SK-N-DZ (cell line): ENCODE measurements around the gene CELF1.
A peak's percentile ranks its signal among the peaks of the same experiment; 100 is the strongest.
"Not testable (repeated sequence)": the region's sequence is repeated elsewhere in the genome, so short reads cannot be mapped to it uniquely, and the experiment has no call there.

ENCODE experiments used
- DNase-seq: peaks from one replicate; pipeline ENCODE4 v3.0.0-alpha.2; 2015; ENCODE audit warnings: low spot score

The CELF1 gene

DNA sequence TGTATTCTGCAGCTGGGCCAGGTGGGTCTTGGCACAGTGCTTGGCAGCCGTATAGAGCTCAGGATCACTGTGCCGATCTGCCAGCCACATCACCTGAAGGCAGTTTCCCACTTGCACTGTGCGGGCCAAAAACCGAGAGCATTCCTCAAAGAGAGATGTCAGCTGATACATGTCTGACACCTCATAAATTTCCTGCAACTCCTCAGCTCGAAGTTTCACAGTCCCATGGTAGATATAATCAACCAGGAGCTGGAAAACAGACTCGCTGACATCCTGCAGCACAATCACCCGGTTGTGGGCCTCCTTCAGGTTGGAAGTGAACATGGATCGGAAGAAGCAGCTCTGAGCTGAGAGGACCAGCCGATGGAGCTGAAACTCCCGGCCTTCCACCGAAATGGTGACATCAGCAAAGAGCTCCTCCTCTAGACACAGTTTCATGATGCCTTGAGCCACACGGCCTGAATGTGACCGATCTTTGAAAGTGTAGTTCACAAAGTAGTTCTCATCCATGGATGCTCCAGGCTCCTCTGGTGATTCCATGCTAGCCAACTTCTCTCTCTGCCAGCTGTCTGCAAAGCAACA lies 24.6 kb upstream of the CELF1 start:
- no peak for DNase-seq

DNA sequence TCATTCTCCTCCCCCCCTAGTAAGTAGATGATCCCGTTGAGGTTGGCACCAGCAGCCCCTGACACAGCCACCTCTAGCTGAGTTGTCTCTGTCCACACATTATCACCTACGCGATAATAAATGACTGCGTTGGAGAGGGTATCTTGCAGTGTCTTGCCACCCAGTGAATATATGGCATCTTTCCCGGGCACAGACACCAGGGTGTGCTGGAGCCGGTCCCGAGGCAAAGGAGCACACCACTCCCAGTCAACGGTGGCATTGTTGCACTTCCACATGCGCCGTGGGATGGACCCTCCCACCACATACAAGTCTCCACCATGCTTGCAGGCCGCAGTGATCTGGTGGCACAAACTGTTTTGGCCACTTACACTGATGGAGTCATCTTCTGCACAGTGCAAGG lies 20.4 kb upstream of the CELF1 start:
- DNase-seq = no peak

DNA sequence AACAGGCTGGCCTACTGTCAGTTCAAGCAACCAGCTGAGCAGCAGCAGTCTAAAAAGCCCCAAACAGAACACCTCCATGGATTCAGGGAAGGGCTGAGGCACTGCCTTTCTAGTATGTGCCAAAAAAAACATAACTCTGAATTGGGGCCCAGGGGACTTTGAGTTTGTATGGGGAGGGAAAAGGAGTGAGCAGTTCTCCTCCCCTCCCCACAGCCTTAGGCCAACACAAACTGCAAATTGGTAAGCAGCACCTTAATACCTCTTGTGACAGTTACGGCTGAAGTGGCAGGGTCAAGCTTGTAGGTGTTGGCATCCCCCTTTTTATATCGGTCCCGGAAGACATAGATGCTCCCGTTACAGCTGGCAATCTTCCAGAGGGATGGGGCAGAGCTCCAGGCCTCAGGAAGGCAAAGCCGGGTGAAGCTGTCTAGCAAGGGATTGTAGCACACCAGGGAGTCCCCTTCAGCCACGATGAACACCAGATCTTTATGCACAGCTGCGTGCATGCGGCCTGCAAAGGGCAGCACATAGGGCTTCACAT lies 19.9 kb upstream of the CELF1 start:
- no peak for DNase-seq

DNA sequence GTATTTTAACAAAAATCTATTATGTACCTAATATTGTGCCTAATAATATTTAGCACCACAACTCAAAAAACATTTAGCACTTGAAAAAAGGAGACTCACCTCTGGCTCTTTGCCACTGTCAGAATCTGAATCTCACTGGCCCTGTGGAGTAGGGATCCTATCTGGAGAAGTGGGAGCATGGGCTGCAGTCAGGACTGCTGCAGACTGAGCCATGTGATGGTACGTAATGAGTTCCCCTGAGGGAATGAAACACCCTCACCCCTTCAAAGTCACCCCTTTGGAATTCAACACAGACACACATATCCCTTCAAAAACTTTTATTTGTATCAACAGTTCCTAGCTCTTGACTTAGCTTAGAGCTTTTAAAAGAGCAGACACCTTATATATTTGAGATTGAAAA lies 19.0 kb upstream of the CELF1 start:
- DNase-seq = no peak

DNA sequence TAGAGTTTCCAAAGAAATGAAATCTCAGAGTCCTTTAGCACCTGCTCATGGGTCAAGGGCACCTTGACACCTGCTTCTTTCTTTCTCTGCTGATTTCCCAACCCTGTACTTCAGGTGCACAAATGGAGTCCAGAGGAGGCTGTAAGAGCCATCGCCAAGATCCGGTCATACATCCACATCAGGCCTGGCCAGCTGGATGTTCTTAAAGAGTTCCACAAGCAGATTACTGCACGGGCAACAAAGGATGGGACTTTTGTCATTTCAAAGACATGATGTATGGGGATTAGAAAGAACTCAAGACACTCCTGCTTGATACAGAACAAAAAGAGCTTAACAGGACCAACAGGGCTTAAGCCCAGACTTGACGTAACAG lies 18.4 kb upstream of the CELF1 start:
- no peak for DNase-seq

DNA sequence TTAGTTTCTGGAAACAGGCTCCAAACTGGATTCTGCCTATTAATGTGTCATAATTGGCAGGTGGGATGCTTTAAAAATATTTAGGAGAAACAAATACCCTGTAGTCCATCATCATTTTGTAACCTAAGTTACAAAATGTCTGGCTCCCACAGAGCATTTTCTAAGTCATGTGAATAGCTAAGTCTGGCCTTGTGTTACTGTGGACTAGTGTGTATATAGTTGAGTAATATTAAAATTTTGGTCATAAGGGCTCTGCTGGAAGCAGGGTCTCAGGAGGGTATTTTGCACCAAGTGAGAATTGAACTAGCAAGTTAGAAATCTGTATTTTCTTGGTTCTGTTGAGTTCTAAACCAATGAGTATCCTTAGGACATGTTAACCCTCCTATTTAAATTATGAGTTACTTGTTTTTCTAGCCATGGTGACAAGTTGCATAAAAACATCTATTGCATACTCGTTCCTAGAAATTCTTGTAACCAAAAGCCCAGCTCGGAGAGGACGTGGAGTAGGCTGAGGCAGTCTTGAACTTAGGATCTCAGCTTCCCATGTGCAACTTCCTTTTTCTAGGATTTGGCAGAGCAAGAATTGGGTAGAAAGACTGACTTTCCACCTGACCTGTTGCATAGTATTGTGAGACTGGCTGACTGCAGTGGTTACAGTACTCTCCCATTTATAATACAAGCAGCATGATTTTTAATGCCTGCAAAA lies 17.9 kb upstream of the CELF1 start:
- DNase-seq = no peak

DNA sequence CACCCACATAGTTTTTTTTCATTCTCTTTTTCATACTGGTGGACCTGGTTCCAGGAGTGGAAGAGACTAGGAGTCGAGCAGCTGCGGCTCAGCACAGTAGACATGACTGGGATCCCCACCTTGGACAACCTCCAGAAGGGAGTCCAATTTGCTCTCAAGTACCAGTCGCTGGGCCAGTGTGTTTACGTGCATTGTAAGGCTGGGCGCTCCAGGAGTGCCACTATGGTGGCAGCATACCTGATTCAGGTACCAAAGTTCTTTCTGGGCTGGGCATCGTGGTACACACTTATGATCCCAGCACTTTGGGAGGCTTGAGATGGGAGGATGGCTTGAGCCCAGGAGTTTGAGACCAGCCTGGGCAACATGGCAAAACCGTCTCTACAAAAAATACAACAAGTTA lies 16.7 kb upstream of the CELF1 start:
- DNase-seq = no peak

DNA sequence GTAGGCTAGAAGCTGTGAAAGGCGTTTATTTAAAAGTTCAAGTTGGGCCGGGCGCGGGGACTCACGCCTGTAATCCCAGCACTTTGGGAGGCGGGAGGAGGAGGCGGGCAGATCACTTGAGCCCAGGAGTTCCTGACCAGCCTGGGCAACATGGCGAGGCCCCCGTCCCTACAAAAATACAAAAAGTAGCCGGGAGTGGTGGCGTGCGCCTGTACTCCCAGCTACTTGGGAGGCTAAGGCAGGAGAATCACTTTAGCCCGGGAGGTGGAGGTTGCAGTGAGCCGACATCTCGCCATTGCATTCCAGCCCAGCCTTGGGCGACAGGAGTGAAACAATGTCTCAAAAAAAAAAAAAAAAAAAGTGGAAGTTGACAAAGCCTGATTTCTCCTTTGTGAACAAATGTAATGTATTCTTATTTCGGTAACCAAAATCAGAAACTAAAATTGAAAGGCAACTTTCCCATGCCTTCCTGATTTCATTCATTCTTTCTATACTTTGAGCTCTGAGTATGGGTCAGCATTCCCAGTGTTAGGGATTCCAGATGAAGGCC lies 13.3 kb upstream of the CELF1 start:
- no peak for DNase-seq

DNA sequence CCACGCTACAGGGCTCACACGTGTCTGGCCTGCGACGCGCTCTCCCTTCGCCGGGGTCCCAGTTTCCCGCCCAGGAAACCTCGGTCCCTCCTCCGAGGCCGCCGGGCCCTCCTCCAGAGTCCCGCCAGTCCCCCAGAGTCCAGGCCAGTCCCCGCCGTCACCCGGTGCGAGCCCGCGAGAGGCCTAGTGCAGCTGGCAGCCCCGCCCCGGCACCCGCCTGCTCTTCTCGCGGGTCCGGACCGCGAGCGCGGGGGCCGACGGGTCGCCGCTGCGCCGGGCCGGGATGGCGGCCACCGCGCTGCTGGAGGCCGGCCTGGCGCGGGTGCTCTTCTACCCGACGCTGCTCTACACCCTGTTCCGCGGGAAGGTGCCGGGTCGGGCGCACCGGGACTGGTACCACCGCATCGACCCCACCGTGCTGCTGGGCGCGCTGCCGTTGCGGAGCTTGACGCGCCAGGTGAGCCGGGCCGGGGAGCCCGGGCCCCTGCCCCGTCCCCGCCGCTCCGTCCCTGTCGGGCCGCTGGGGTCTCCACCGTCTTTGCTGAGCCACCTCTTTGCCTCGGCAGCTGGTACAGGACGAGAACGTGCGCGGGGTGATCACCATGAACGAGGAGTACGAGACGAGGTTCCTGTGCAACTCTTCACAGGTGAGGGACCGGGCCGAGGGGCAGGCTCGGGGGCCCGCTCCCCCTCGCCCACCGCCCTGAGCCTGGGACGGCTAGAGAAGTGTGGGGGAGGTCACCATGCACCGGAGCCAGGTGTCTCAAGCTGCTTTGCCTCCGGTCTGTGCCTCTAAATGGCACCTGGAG lies 12.6 kb upstream of the CELF1 start, which contains the start of gene PTPMT1:
Gene PTPMT1 (plus strand): TSS at position 260 of the 809 bp plus-strand sequence. CDS start 24 bp downstream, at position 284.
- peak; percentile 59 for DNase-seq

DNA sequence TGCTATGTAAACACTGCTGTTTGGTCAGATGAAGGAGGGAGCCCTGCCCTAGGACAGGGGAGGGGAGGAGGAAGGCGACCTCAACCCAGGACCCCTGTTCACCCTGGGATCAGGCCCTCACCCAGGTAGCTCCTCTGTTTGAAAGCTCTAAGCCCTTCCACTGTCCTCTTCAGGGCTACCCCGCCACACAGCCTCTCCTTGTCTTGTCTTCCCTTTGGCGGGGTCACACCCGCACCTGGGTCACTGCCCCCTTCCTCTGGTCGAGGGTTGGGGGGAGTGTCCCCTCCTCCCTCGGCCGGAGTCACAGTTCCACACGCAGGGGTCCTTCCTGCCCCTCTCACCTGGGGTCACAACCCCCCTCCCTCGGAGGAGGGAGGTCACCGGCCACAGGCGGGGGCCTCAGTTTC lies 12.0 kb upstream of the CELF1 start:
- no peak for DNase-seq

DNA sequence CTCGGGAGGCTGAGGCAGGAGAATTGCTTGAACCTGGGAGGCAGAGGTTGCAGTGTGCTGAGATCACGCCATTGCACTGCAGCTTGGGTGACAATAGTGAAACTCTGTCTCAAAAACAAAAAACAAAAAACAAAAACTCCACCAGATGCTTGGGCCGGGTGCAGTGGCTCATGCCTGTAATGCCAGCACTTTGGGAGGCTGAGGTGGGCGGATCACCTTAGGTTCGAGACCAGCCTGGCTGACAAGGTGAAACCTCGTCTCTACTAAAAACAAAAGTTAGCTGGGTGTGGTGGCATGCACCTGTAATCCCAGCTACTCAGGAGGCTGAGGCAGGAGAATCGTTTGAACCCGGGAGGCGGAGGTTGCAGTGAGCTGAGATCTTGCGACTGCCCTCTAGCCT lies 11.4 kb upstream of the CELF1 start:
- not testable (repeated sequence) for DNase-seq

DNA sequence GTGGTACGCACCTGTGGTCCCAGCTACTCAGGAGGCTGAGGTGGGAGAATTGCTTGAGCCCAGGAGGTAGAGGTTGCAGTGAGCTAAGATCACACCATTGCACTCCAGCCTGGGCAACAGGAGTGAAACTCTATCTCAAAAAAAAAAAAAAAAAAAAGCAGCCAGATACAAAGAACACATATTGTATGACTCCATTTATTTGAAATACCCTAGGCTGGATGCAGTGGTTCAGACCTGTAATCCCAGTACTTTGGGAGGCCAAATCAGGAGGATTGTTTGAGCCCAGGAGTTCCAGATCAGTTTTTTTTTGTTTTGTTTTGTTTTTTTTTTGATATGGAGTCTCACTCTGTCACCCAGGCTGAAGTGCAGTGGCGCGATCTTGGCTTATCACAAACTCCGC lies 9.5 kb upstream of the CELF1 start:
- not testable (repeated sequence) for DNase-seq

DNA sequence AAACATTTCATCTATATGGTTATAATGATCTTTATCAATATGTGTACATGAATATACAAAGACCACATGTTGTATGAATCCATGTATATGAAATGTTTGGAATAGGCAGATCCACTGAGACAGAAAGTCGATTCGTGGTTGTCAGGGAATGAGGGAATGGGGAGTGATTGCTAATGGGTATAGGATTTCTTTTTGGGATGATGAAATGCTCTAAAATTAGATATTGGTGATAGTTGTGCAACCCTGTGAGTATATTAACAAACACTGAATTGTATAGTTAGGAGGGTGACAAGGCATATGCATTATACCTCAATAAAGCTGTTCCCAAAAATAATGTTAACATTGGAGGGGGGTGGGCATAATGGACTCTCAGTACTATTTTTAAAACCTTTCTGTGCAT lies 7.5 kb upstream of the CELF1 start:
- no peak for DNase-seq

DNA sequence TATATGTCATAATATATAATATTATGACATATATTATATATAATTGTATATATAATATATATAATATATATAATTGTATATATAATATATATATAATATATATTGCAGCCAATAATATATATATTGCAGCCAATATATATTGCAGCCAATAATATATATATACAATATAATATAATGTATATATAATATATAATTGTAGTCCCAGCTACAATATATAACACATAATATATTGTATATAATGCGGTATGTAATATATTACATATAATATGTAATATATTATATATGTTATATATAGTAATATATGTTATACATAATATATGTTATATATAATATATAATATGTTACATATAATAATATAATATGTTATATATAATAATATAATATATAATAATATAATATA lies 5.8 kb upstream of the CELF1 start:
- DNase-seq = no peak

DNA sequence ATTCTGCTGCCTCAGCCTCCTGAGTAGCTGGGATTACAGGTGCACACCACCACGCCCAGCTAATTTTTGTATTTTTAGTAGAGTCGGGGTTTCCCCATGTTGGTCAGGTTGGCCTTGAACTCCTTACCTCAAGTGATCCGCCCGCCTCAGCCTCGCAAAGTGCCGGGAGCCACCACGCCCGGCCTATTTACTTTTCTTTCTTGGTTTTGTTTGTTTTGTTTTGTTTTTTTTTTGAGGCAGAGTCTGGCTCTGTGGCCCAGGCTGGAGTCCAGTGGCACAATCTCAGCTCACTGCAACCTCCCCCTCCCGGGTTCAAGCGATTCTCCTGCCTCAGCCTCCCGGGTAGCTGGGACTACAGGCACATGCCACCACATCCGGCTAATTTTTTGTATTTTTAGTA lies 4.1 kb upstream of the CELF1 start:
- not testable (repeated sequence) for DNase-seq

DNA sequence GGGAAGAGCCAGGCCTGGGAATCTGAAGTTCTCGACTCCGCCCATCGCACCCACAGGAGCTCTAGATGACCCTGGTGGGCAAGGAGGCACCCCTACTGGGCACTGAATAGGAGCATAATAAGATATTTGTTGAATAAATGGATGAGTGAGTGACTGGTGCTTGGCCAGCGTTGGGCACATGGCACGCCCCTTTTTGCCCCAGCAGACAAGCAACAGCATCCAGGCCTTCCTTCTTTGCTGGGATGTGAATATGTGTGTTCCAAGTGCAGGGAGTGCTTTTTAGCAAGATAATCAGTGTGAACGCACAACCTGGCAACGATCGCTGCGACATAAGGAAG lies 443 bp upstream of the CELF1 start:
- DNase-seq = no peak

DNA sequence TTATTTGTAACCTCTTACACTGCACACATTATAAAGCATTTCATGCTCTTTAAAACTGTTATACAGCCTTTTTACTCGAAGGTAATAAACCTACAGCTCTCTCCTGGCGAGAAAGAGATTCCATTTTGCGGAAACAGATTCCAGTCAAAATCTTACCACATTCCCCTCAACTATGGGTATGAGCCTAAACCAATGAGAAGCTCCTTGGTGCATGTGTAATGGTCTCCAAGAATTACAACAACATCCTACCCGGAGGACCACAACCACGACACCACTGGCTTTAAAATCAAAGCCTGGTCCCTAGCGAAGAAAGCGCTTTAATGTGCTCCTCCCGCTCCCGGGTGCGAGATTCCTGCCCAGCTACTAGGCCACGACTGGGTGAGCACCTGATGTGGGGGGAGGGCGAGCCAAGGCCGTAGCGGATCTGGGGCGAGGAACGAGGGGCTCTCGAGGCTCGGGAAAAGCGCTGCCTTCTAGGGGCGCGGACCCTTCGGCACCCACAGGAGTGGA lies 821 bp downstream of the CELF1 start:
- DNase-seq = peak; percentile 30

DNA sequence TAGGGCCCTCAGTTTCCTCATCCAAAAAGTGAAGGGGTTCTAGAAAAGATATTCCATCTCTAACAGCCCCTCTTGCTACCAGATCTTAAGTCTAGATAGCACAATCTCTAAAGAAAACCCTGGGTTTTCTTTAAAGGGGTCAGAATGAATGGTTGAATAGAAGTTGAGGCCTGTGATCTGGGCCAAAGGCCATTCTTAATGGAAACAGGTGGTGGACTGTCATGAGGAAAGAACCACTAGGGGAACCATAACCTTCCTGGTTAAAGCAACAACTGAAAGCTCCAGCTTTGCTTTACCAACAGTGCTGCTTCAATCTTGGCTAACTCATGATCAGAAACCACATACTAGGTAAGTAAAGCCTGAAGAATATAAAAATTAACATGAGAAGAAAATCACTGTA lies 1.8 kb downstream of the CELF1 start:
- peak; percentile 29 for DNase-seq

DNA sequence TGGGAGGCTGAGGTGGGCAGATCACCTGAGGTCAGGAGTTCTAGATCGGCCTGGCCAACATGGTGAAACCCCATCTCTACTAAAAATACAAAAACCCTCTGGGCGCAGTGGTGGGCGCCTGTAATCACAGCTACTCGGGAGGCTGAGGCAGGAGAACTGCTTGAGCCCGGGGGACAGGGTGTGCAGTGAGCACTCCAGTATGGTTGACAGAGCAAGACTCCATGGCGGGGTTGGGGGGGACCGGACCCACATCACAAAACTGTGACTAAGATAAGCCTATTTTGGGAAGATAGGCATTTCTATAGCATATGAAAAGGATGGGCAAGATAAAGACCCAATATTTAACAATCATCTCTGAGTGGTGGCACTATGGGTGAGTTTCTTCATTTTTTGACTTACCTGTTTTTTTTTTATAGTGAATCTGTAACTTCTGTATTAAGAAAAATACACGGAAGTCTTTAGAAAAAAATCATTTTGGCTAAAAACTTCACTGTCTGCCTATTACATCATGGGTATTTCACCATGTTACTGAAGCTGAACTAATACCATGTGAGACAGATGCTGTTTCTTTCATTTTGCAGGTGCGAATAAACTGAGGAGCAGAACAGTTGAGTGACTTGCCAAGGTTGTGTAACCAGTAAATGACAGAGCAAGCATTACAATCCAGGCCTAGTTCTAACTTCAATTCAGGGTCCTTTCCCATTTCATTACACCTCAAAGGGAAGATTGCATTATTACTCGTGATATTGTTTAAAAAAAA lies 2.5 kb downstream of the CELF1 start:
- no peak for DNase-seq

DNA sequence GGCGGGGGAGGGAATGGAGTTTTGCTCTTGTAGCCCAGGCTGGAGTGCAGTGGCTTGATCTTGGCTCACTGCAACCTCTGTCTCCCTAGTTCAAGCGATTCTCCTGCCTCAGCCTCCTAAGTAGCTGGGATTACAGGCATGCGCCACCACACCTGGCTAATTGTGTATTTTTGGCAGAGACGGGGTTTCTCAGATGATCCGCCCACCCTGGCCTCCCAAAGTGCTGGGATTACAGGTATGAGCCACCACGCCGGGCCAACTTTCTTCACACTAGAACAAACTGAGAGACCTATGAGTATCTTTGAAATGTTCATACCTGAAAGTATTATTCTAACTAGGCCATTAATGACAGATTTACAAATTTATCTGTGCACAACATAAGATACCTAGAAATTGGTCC lies 6.7 kb downstream of the CELF1 start:
- DNase-seq = not testable (repeated sequence)

DNA sequence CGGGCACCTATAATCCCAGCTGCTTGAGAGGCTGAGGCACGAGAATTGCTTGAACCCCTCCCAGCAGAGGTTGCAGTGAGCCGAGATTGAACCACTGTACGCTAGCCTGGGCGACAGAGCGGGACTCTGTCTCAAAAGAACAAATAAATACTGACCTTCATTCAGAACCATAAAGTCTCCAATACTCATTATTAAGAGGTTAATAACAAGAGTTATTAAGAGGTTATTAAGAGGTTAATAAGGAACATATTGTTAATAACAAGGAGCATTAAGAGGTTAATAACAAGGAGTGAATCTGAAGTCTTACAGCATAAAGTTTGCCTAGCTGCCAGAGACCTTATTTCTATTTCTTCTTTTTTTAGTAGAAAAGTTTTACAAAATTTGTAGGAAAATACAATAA lies 7.6 kb downstream of the CELF1 start:
- DNase-seq = no peak
